ENCODE measurements around the gene AVPR1B. TPM values are rescaled to one million over a fixed set of nuclear protein-coding genes. Genes with fewer than 3 reads are reported as not detected.

AVPR1B gene
- total RNA-seq, 1 donor from 2014 or later: not detected

DNA sequence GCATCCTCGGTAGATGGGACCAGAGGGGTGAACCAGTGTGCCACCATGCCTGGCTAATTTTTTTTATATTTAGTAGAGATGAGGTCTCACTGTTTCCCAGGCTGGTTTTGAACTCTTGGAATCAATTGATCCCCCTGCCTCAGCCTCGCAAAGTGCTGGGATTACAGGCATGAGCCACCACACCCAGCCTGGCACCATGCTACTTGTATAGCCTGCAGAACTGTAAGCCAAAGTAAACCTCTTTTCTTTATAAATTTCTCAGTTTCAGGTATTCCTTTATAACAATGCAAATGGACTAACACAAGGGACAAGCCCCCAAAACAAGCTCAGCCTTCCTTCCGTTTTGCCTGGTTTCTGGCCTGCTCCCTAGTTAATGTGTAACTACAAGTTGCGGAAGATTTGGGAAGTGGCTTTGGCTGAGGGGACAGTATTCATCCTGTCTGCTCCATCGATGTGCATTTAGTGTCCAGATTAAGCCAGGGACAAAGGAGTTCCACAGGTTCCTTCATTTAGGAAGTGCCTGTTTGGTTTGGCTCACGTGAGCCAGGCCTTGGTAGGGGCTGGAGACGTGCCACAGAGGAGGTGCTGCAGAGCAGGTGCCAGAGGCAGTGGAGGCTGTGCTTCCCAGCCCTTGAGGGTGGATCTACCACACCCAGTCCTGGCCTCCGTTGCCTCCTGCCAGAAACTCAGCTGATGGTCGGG, 4.4 kb downstream of the AVPR1B start:
- no peak for DNase-seq (ENCODE audit: low spot score)
- H3K4me1 Mint-ChIP-seq (ENCODE audit: low read depth): peaks cover 8% of the 10 kb centered on the region
- no peaks in the 10 kb centered on the region for H3K36me3 Mint-ChIP-seq (ENCODE audit: low read depth)
- peaks cover 12% of the 10 kb centered on the region for H3K27me3 Mint-ChIP-seq (ENCODE audit: low read depth)
- TF ChIP-seq, protein P1, sequence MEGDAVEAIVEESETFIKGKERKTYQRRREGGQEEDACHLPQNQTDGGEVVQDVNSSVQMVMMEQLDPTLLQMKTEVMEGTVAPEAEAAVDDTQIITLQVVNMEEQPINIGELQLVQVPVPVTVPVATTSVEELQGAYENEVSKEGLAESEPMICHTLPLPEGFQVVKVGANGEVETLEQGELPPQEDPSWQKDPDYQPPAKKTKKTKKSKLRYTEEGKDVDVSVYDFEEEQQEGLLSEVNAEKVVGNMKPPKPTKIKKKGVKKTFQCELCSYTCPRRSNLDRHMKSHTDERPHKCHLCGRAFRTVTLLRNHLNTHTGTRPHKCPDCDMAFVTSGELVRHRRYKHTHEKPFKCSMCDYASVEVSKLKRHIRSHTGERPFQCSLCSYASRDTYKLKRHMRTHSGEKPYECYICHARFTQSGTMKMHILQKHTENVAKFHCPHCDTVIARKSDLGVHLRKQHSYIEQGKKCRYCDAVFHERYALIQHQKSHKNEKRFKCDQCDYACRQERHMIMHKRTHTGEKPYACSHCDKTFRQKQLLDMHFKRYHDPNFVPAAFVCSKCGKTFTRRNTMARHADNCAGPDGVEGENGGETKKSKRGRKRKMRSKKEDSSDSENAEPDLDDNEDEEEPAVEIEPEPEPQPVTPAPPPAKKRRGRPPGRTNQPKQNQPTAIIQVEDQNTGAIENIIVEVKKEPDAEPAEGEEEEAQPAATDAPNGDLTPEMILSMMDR (IDR thresholded peaks at IDR 0.05): no peak
- no peak overlapping the region for H3K4me3 Mint-ChIP-seq (ENCODE audit: unreplicated experiment)
- no peak overlapping the region for H3K27ac Mint-ChIP-seq (ENCODE audit: unreplicated experiment)
- H3K9me3 Mint-ChIP-seq (ENCODE audit: low read depth): no peaks in the 10 kb centered on the region

DNA sequence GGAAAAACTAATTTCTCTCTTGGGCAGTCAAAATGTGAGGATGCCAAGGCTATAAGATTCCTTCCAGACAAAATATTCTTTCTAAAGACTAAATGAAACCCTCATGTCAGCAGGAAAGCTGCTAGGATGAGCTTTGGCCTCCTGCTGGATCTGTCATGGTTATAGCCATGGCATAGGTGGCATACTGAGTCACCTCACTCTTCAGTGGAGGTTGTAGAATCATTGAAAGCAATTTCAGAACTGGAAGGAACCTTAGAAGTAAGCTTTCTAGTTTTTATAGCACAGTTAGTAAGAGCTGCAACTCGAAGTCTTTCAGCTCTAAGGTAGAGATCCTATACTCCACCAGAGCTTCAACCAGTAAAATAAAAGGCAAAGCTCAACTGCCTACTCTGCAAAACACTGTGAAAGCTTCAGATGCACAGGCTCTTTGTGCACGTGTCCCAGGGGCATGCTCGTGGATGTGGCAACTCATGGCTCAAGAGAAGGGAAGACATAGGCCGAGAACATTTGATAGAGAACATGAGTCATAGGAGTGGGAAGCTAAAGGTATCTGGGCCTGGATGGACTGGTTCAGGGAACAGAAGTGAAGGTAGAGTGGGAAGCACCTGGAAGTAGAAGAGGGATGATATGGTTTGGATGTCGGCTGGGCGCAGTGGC, 5.8 kb downstream of the AVPR1B start:
- Mint-ChIP-seq H3K36me3 (ENCODE audit: low read depth) (no peaks in the 10 kb centered on the region), H3K27ac (ENCODE audit: unreplicated experiment) (no peak overlapping the region), H3K9me3 (ENCODE audit: low read depth) (no peaks in the 10 kb centered on the region), H3K27me3 (ENCODE audit: low read depth) (peaks cover 8% of the 10 kb centered on the region), H3K4me3 (ENCODE audit: unreplicated experiment) (no peak overlapping the region), H3K4me1 (ENCODE audit: low read depth) (peaks cover 1% of the 10 kb centered on the region)
- no peak for DNase-seq (ENCODE audit: low spot score)
- TF ChIP-seq, protein P1 (IDR thresholded peaks at IDR 0.05): no peak

DNA sequence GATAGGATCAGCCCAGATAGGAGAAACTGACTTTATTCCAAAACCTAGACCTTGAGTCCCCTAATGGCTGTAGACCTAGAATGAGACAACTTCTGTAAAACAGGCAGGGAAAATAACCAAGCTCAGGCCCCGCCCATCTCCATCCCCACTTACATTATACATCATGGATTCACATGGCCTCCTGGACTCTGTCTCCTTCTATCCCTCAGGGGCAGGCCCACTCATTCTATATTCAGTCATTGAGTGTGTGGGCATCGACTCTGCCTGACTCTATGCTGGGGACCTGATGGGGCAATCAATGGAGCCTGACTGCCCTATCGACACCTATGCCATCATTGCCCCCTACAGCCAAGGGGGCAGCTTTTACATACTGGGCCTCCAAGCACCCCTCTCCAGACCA, 6.4 kb downstream of the AVPR1B start:
- H3K9me3 Mint-ChIP-seq (ENCODE audit: low read depth): no peaks in the 10 kb centered on the region
- DNase-seq (ENCODE audit: low spot score): no peak
- peaks cover 7% of the 10 kb centered on the region for H3K27me3 Mint-ChIP-seq (ENCODE audit: low read depth)
- no peaks in the 10 kb centered on the region for H3K36me3 Mint-ChIP-seq (ENCODE audit: low read depth)
- H3K4me1 Mint-ChIP-seq (ENCODE audit: low read depth): peaks cover 3% of the 10 kb centered on the region
- no peak overlapping the region for H3K27ac Mint-ChIP-seq (ENCODE audit: unreplicated experiment)
- H3K4me3 Mint-ChIP-seq (ENCODE audit: unreplicated experiment): no peak overlapping the region
- TF ChIP-seq, protein P1 (IDR thresholded peaks at IDR 0.05): no peak

DNA sequence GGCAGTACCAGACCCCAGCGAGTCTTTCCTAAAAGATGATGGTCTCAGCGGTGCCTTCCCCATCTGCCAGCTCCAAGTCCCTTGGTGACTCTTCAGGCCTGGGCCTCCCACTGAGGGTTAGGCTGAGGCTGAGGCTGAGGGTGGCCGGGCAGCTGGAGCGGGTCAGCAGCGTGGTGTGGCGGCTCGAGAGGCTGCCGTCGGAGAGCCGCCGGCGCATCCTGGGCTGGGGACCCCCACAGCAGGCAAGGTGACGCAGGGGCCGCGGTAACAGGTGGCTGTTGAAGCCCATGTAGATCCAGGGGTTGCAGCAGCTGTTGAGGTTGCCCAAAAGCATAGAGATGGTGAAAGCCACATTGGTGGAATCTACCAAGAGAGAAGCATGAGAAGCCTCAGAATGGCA, 7.0 kb downstream of the AVPR1B start:
- H3K4me3 Mint-ChIP-seq (ENCODE audit: unreplicated experiment): no peak overlapping the region
- peaks cover 5% of the 10 kb centered on the region for H3K27me3 Mint-ChIP-seq (ENCODE audit: low read depth)
- no peaks in the 10 kb centered on the region for H3K9me3 Mint-ChIP-seq (ENCODE audit: low read depth)
- peaks cover 3% of the 10 kb centered on the region for H3K4me1 Mint-ChIP-seq (ENCODE audit: low read depth)
- DNase-seq (ENCODE audit: low spot score): no peak
- TF ChIP-seq, protein P1 (IDR thresholded peaks at IDR 0.05): no peak
- H3K36me3 Mint-ChIP-seq (ENCODE audit: low read depth): no peaks in the 10 kb centered on the region
- H3K27ac Mint-ChIP-seq (ENCODE audit: unreplicated experiment): no peak overlapping the region

DNA sequence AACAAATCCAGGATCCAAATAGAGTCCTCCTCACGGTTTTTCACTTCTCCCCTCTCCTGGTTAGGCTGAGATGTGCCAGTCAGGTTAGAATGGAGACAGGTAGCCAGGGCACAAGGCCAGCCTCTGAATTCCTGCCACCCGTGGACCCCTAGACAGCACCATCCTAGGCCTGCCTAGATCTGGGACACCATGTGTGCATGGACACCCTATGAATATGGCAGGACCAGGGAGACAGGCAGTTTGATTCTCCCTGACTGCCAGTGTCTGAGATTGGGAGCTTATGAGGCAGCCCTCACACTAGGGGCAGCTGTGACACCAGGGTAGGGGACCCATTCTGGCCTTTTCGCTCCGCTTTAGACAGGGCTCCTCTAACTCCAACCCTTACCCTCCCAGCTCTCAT, 7.5 kb downstream of the AVPR1B start:
- H3K27me3 Mint-ChIP-seq (ENCODE audit: low read depth): peaks cover 5% of the 10 kb centered on the region
- no peak overlapping the region for H3K27ac Mint-ChIP-seq (ENCODE audit: unreplicated experiment)
- no peaks in the 10 kb centered on the region for H3K36me3 Mint-ChIP-seq (ENCODE audit: low read depth)
- no peaks in the 10 kb centered on the region for H3K9me3 Mint-ChIP-seq (ENCODE audit: low read depth)
- peaks cover 3% of the 10 kb centered on the region for H3K4me1 Mint-ChIP-seq (ENCODE audit: low read depth)
- TF ChIP-seq, protein P1 (IDR thresholded peaks at IDR 0.05): no peak
- no peak for DNase-seq (ENCODE audit: low spot score)
- no peak overlapping the region for H3K4me3 Mint-ChIP-seq (ENCODE audit: unreplicated experiment)
